Measurements from ENCODE around the gene UBE3A.

DNA sequence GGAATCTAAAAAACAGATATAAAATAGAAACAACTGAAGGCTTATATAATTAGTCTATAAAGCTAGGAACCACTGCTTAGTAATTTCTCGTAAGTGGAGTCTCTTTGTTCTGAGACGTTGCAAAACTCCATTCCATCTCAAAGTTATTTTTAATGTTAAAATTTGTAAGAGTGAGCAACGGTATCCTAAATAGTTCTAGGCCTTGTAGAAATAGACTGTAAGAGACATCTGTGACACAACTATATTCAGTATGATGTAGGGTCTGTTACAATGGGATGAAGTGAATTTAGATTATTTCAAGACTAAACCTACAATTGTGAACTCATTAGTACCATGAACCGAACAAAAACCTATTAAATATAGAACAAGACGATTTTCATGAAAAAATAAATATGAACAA, 57.2 kb downstream of the UBE3A start:
- TF ChIP-seq, protein P1, sequence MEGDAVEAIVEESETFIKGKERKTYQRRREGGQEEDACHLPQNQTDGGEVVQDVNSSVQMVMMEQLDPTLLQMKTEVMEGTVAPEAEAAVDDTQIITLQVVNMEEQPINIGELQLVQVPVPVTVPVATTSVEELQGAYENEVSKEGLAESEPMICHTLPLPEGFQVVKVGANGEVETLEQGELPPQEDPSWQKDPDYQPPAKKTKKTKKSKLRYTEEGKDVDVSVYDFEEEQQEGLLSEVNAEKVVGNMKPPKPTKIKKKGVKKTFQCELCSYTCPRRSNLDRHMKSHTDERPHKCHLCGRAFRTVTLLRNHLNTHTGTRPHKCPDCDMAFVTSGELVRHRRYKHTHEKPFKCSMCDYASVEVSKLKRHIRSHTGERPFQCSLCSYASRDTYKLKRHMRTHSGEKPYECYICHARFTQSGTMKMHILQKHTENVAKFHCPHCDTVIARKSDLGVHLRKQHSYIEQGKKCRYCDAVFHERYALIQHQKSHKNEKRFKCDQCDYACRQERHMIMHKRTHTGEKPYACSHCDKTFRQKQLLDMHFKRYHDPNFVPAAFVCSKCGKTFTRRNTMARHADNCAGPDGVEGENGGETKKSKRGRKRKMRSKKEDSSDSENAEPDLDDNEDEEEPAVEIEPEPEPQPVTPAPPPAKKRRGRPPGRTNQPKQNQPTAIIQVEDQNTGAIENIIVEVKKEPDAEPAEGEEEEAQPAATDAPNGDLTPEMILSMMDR (IDR thresholded peaks at IDR 0.05) = no peak
- TF ChIP-seq EP300 (IDR thresholded peaks at IDR 0.05) (no peak), POLR2A (IDR thresholded peaks at IDR 0.05) (no peak)
